ENCODE results near the gene MED15.
A peak's percentile ranks its signal among the peaks of the same experiment; 100 is the strongest.

MED15 gene

DNA sequence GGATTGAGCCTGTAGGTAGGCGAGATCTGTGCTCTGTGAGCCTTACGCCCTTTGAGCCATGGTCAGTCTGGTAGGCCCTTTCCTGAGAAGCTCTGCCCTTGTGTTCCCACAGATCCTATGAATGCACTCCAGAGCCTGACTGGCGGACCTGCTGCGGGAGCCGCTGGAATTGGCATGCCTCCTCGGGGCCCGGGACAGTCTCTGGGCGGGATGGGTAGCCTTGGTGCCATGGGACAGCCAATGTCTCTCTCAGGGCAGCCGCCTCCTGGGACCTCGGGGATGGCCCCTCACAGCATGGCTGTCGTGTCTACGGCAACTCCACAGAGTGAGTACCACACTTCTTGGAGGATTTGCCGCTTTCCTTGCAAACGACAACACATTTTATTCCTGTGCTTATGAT, 47.4 kb downstream of the MED15 start:
- DNase-seq, result no peak

DNA sequence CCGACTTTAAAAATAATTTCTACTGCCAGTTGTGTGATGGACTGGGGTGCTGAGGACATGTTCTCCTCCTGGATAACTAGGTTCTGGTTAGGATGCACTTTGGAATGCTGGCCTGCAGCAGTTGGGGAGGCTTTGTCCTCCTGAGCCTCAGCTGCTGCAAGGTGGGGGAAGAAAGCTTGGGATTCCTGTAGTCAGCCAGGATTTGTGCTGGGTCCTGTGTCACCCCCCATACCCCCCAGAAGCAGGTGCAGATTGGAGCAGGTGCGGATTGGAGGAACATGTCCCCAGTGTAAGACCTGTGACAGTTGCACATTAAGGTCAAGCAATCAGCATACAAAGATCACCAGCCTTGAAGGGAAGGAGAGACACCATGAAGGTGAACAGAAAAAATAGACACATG, 51.1 kb downstream of the MED15 start:
- no peak for DNase-seq

DNA sequence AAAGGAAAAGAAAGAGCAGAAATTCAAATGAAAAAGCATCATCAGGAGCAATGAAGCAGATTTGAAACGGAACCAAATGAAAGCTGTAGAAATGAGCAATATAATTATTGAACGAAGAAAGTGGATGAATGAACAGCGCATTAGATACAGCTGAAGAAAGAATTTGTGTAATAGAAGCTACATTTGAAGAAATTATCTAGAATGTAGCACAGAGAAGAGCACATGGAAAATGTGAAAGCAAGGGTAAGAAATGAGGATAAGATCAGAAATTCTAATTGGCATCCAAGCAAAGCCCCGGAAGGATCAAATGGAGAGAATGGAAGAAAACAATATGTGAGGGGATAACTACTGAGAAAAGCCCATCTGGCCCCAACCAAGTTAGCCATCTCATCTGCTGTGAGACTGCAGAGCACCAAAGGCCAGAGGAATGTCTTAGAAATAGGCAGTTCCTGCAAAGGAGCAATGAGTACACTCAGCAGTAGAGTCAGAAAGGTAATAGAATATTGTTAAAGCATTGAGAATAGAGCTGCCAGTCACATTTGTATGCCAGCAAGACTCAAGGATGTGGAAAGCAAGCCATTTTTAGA, 51.9 kb downstream of the MED15 start:
- DNase-seq, result no peak

DNA sequence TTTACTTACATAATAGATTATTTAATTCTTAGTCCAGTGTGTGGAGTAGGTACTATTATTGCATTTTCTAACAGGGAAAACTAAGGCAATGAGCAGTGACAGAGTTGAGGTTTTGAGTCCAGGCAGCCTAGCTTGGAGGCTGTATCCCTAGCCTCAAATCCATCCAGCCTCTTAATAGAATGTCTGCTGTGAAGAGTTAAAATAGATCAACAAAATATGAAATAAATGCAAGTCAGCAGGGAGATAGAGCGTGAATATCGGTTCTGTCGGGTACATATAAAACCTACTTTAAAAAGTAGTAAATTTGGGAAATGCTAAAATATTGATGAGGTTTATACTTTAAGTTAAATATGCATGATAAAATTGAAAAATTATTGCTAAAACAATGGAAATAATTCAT, 53.3 kb downstream of the MED15 start:
- DNase-seq, result no peak

DNA sequence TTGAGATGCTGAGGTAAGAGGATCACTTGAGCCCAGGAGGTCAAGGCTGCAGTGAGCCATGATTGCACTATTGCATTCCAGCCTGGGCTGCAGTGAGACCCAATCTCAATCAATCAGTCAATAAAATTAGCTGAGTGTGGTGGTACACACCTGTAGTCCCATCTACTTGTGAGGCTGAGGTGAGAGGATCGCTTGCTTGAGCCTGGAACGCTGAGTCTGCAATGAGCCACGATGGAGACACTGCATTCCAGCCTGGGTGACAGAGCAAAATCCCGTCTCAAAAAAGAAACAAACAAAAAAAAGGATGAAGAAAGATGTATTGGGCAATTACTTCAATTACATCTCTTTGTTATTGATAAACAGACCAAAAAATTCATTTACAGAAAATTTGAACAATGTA, 54.5 kb downstream of the MED15 start:
- DNase-seq, result no peak

DNA sequence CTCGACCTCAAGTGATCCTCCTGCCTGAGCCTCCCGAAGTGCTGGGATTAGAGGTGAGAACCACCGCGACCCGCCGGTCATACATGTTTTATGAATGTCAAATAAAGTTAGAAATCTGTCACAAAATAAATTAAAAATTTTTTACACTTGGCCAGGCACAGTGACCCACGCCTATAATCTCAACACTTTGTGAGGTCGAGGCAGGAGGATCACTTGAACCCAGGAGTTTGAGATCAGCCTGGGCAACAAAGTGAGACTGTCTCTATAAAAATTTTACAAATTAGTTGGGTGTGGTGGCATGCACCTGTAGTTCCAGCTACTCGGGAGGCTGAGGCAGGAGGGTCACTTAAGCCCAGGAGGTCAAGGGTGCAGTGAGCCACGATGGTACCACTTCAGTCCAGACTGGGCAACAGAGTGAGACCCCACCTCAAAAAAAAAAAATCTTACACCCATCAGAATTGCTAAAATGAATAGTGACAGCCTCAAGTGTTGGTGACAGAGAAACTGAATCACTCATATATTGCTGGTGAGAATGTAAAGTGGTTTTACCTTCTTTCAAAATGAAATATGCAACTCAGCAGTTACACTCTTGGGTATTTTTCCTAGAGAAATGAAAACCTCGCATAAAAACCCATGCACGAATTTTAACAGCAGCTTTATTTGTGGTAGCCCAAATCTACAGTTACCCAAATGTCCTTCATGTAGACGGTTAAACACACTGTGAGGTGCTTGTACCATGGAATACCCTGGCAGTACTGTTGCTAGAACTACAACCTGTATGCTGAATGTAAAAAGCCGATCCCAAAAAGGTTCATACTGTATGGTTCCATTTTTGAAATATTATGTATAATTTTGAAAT, 55.4 kb downstream of the MED15 start:
- no peak for DNase-seq

DNA sequence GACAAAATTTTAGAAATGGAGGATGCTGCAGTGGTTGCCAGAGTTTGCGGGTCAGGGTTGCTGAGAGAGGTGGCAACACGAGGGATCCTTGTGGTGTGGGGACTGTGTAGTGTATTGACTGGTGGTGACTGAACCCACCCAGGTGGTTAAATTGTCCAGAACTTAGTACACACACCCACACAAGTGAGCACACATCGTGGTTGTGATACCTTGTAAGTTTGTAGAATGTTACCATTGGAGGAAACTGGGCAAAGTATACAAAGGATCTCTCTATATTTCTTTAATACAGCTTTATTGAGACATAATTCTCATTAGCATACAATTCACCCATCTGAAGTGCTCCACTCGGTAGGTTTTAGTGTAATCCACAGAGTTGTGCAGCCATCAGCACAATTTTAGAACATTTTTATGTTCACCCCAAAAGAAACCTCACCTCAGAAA, 56.1 kb downstream of the MED15 start:
- no peak for DNase-seq

DNA sequence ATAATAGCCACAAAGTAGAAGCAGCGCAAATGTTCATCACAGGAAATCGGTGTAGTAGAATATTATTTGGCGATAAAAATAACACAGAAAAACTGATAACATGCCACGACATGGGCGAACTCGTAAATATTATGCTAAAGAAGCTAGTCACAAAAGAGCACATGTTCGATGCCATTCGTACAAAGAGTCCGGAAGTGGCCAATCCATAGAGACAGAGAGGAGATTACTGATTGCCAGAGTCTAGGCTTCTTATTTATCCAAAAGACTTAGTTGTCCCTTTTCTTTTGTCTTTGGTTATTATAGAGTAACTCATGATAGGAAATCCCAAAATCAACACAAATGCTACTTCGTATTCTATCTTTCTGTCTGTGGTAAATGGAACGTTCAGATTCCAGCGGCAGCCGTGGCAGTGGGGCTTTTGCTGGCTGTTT, 56.5 kb downstream of the MED15 start:
- no peak for DNase-seq

DNA sequence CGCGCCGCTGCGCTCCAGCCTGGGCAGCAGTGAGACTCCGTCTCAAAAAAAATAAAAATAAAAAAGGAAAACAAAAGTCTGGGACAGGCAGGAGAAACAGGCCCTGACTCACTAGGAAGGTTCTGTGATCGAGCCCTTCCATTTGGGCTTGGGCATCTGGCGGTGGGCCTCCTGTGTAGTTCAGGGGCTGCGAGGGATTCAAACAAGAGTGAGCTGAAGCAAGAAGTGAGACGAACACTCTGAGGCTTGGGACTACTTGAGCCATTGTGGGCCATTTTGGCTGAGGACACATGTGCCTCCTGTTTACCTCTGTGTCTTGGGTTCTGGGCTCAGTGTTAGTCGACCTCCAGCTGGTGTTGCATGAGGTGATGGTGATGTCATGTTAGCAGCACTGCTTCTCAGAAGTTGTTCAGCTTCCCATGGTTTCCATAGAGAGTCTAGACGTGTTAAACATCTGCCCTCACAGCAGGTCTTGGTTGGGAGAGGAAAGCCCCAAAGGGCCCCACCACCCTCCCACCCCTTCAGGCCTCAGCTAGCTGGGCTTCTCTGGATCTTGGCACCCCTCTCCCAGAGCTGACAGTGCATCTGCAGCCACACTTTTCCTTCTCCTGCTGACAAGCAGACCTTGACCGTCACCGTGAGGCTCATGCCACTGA, 57.8 kb downstream of the MED15 start:
- no peak for DNase-seq

DNA sequence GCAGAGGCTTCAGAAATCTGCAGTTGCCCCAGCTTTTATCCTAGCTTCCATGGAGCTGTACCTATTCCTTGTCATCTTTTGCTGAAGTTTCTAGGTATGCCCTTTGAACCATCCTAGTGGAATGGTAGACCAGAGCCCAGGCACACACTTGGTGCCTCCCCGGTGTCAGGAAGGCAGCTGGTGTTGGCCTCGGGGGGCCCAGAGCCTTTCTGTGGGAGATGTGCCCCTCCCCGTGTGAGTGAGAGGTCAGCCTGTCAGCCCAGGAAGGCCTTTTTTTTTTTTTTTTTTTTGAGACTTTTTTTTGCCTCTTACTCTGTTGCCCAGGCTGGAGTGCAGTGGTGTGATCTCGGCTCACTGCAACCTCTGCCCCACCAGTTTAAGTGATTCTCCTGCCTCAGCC, 58.4 kb downstream of the MED15 start:
- no peak for DNase-seq

DNA sequence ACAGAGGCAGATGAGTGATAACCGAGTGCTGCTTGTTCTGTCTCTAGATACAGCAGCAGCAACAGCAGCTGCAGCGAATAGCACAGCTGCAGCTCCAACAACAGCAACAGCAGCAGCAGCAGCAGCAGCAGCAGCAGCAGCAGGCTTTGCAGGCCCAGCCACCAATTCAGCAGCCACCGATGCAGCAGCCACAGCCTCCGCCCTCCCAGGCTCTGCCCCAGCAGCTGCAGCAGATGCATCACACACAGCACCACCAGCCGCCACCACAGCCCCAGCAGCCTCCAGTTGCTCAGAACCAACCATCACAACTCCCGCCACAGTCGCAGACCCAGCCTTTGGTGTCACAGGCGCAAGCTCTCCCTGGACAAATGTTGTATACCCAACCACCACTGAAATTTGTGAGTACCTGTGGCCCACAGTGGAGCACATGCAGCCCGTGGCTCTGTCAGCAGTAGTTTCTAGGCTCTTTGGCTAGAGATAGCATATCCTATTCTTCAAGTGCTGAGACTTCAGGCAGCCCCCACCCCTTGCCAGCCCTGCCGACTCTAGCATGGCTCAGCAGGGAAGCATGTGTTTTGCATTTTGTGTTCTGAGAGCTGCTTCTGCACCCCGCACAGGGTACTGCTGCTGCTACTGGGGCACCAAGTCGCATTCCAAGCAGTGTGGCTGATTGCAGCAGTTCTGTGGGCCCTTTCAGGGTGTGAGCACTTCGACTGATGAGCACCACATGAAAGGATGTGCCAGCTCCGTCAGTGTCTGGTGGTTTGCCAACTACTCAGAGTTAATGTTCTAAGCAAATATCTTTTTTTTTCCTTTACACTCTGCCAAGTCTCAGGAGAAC, 59.2 kb downstream of the MED15 start:
- DNase-seq, result no peak

DNA sequence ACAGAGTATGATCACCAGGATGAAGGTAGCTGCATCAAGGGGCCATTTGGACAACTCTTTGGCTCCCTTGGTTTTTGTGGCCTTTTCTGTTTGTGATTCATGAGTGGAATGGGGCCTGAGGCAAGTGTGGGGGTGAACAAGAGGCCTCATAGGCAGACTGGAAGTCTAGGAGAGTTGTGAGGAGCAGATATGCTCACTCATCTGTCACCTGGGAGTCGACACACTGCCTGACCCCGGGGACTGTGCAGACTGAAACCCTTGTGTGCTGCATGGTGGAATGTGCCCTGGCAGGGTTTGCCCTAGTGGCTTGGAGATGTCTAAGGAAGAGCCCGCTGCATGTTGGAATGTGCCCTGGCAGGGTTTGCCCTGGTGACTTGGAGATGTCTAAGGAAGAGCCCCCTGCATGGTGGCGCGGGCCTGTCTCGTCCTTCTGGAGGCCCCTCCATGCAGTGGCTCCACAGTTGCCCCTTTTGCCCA, 60.0 kb downstream of the MED15 start:
- DNase-seq, result no peak

DNA sequence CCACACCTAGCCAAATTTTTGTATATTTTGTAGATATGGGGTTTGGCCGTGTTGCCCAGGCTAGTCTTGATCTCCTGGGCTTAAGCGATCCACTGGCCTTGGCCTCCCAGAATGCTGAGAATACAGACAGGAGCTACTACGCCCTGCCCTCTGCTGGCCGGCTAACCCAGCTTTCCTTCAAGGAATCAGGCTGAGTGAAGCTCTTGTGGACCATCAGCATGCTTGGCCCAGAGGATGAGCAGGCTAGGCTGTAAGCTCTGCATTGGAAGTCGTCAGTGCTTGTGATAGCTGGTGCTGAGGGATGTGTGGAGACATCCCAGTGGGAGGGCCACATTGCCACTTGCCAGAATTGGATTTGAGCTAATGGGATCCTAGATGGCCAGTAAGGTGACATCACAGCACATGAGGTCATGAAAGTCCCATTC, 60.6 kb downstream of the MED15 start:
- peak in 1 of 2 experiments; percentile 25 for DNase-seq

DNA sequence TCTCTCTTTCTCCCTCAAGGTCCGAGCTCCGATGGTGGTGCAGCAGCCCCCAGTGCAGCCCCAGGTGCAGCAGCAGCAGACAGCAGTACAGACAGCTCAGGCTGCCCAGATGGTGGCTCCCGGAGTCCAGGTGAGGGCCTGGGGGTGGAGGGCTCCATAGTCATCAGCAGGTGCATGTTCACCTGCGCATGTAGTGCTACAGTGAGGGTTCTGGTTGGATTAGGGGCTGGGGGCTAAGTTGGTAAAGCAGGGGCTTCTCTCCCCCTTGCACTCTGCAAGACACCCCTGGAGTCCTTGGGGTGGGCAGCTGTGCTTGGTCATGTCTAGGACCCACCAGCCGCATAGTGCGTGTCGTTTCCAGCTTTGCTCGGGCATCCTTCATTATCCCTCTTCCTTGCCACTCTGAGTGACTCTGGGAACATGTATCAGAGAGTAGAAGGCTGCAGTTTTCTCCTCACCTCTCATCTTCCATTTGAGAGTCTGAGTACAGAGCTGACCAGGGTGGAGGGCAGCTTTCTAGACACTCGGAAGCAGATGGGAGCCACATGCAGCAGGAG, 61.2 kb downstream of the MED15 start:
- no peak for DNase-seq

DNA sequence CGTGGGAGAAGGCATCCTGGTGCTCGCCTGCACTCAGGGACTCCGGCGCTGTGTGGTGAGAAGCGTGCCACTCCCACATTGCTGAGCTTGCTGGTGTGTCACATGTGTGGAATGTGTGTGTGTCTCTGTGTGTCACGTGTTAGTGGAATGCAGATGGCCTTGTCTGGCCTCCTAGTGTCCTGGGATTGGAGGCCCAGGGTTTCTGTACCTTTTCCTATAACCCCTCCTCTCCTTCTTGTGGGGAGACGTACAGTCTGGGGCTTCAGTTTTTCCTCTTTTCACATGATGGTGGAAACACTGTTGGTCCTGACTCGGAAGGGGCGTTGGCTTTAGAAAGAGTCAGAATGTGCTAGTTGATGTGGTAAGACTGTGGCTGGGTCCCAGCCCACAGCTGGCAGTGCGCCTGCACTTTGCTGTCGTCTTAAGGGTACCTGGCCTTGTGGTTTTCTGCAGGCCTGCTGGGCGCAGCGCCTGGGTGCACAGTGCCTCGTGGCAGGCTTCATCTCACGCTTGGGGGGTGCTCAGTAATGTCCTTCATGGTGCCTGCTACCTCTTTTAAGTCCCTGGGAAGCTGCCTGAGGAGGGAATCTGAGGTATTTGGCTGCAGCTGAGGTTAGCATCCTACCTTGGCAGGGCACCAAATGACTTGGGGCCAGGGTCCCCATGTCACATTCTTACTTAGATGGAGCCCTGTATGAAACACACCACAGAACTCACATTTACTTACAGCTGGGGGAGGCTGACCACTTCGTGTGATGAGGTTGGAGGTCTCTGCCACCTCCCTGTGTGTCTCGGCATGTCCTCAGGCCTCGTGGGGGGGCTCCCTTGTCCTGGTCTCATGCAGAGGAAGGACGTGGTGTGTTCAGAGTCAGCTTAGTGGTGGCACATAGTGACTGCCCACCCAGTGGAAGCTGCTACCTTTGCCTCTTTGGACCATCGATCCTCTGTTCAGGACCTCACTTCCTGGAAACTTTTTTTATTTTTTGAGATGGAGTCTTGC, 61.9 kb downstream of the MED15 start:
- DNase-seq, result no peak

DNA sequence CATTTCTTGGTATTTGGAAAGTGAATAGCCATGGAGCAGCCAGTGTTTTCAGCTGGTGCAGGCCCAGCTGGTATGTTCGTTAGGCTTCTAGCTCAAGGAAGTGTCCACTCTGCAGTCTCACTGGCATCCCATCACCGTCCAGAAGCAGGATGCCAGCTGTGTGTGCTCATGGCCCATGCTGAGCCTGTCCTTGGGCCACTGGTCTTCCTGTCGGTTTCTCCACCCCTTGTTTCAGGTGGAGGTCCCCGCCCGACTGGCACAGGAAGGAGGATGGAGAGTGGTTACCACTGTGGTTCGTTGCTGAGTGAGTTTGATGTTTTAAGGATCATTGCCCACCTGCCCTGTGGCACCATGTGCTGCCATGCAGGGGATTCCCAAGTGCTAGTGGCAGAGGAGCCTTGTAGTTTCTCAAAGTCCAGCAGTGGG, 63.7 kb downstream of the MED15 start:
- no peak for DNase-seq

DNA sequence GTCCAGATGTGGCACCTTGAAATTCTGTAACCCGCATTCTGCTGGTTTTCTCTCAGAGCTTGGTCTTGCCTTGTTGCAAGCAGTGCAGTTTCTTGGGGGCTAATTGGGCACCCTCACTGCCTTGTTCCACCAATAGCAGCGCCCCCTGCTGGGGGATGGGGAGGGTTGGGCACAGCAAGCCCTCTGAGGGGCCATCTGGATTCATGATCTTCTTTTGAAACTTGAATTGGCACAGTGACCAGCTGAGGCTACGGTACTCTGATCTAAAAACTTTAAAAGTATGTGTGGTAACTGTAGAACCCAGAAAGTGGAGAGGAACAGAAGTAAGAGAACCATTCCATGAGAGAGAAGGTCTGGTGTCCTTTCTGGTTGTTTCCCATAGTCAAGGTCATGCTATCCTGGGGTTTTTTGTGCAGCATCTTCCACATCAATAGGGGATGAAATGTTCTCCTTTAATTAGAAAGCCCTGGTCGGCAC, 64.2 kb downstream of the MED15 start:
- peak in 1 of 2 experiments; percentile 34 for DNase-seq

DNA sequence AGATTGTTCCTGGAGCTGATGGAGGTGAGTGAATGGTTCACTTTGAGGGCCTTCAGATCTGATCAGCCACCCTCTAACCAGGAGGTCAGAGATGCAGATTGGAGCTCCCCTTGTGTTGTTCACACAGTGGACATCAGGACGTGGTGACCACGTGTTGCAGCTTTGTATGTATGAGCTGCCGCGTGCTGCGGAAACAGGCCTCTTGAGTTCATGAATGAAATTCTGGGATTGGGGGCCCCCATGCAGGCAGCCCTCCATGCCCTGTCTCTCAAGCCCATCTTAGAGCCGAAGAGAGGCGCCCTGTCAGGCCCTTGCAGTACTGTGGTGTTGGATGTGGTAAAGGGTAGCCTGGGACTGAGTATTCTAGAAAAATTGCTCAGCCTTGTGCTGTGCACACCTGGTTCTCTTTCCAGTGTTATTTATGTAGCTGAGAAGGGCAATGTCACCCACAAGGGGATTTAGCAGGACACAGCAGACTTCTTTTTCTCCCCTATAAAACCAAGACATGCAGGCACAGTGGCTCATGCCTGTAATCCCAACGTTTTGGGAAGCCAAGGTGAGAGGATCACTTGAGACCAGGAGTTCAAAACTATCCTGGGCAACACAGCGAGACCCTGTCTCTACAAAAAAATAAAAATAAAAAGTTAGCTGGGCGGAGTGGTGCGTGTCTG, 64.9 kb downstream of the MED15 start:
- DNase-seq, result no peak

DNA sequence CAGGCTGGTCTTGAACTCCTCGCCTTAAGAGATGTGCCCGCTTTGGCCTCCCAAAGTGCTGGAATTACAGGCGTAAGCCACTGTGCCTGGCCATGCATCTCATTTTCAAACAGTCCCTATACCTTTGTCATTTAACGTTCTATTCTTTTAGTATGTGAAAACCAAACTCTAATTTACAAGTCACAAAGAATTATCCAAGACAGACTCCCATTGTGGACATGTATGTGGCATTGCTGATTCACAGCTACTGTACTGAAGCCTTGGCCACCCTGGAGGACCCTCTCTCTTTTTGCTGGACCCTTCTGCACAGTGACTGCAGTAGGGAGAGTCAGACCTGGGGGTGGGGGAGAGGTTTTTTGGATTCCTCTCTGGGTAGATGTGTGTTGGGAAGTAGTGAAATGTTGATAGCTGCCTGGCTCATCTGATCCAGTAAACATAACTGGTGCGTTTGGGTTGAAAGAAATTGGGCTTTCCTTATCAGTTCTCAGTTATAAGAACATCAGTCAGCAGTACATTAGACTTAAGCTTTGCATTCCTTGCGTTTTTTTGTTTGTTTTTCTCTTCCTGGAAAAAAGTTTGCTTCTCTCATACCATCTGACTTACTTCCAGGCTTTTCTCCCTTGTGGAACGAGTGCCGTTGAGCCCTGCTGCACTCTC, 65.9 kb downstream of the MED15 start:
- DNase-seq, result no peak
